NCI-H1694 (cell line): ENCODE data around the gene UNC13D.
"Not testable (repeated sequence)": the region's sequence is repeated elsewhere in the genome, so short reads cannot be mapped to it uniquely, and the experiment has no call there.

ENCODE experiments used
- DNase-seq: peaks from one replicate; lab custom pipeline; 2025; lab: John Stamatoyannopoulos, UW

UNC13D gene

DNA sequence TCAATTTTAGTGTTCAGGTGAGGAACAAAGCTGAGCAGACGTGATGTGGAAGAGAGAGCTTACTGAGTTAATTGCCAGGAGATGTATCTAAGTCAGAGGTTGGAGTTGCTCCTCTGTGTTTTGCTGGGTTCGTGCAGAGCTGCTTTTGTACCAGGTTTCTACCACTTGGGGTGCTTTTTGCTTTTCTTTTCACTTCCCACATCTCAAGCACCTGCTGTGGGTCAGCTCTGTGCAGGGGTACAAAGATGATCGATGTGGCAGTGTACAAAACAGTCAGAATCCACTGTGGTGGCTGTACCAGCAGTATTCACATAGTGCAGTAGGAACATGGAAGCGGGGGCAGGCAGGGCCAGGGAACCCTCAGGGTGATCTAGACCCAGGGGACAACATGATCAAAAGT lies 44.8 kb downstream of the UNC13D start:
- no peak for DNase-seq

DNA sequence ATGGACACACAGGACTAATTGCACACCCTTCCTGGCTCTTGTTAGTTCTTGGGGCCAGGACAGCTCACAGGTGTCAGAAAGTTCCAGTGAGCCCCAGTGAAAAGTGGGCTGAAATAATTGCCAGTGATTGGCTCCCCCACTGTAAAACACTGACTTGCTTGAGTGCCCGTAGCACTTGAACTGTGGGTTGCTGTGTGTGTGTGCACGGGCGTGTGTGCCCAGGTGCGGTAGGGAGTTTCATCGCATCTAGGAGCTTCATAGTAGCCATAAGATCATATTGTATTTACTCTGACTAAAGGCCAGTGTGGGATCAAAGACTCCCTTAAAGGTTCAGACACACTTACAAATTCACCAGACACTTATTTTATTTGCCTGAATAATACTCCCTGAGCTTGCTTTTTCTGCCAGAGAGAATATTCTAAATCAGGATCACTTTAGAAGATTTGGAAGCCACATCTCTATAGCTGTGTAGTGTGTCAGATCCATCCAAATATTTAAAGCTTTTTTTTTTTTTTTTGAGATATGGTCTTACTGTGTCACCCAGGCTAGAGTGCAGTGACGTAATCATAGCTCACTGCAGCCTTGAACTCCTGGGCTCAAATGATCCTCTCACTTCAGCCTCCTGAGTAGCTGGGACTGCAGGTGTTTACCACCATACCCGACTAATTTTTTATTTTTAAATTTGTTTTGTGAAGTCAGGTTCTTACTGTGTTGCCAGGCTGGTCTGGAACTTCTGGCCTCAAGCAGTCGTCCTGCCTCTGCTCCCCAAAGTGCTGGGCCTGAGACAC lies 48.2 kb downstream of the UNC13D start:
- no peak for DNase-seq

- DNase-seq: no peak
Observed at GRCh38 chr17:75793460-75793859, 50.7 kb downstream of the UNC13D start.

- DNase-seq: no peak
Observed at GRCh38 chr17:75791254-75791653, 53.0 kb downstream of the UNC13D start.

GRCh38 chr17:75785016-75785890 lies 59.0 kb downstream of the UNC13D start:
- DNase-seq: peak; percentile 64

DNA sequence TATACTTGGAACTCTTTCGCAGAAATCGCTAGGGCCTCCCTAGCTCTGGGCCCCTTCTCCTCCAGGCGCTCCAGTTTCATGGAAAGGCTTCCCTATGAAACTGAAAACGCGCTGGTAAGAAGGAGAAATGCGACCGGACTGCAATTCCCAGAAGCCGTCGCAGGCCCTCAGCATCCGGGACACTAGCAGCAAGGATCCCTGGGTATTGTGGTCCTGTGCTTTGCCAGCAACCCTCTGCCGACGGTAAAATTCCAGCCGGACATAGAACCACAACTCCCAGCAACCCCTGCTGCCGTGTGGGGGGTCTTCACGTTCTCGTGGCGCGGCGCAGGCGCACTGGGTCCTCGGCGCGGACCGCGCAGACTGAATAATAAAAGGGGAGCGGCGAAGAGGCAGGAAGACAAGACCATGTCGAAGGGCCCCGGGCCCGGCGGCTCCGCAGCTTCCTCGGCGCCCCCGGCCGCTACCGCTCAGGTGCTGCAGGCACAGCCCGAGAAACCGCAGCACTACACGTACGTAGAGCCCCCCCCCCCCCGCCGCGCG lies 59.7 kb downstream of the UNC13D start, which contains the start of gene UNK:
UNK (plus strand) TSS at position 334 of the 543 bp plus-strand sequence; CDS start at position 409, 75 bp downstream.
- DNase-seq: peak; percentile 98

GRCh38 chr17:75783803-75784472 lies 60.3 kb downstream of the UNC13D start:
- DNase-seq: no peak

DNA sequence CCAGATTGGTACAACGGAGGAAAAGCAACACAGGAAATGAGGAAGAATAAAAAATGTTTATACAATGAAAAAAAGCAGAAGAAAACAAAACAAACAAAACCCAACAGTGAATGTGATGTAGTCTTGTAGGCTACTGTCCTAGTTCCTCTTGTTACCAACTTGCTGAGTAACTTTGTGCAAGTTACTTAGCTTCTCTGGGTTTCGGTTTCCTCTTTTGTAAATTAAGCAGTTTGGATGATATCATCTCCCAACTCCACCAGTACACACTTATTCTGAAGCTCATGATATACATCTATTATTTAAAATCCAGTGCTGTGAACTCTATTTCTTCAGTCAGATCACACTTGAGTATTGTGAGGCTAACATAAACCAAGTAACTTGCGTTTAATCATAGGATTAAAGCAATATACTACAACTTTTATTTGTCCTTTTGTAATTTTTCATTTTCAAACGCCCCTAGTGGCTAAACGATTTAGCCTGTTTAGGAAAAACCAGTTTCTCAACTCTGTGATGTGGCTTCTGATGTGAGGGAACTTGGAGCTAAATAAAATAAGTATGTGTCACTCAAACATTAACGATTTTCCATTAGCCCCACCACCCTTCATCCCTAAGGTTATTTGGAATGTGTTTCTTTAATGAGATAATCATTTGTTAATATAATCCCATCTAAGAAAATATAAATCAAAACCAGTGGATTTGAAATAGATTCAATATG lies 61.0 kb downstream of the UNC13D start:
- DNase-seq: peak; percentile 42

GRCh38 chr17:75779987-75780889 lies 64.0 kb downstream of the UNC13D start:
- no peak for DNase-seq

GRCh38 chr17:75779250-75779986 lies 64.8 kb downstream of the UNC13D start:
- DNase-seq: peak; percentile 100

DNA sequence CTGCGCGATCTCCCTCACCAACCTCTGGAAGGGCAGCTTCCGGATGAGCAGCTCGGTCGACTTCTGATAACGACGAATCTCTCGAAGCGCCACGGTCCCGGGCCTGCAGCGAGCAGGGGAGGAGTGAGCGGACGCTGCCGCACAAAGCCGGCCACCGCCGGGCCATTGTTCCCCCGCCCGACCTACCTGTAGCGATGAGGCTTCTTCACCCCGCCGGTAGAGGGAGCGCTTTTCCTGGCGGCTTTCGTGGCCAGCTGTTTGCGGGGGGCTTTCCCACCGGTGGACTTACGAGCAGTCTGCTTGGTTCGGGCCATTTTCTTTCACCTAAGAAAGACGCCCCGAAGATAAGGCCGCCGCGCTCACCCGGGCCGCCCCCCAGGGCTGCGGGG lies 65.3 kb downstream of the UNC13D start:
- DNase-seq: no peak

GRCh38 chr17:75778066-75778860 lies 65.9 kb downstream of the UNC13D start:
- DNase-seq: not testable (repeated sequence)

DNA sequence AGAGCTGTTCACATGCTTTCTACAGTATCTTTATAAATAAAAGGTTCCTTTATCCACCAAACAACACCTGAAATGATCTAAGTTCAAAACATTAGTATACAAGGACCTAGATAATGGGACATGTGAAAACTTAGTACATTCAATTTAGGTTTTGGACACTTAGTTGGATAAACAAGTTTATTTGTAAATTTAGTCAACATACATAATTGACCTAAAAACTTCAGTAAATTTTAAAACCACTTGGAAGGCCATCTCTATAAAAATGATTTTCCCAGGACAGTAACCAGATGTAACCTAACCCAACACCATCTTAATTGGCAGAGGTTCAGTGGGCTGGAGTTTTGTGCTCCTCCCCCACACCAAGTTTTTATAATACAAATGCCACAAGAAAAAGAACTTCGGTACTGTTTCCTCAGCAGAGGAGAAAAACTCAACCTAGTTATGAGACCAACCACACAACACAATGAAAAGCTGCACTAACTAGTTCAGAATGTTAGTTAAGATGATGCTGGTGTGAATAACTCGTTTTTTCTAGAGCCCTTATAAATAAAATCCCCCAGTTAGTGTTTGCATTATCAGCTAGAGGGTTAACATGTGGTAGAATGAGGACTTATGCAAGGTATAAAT lies 66.8 kb downstream of the UNC13D start:
- DNase-seq: no peak
